Gastrocnemius medialis (tissue), 4 donors: Measurements from ENCODE around the gene SLC24A3.

ENCODE experiments used
- POLR2A ChIP-seq, 2 donors: fragments of 450-650 bp; IDR thresholded peaks; one replicate each; pipeline ENCODE4 v1.6.1; 2017; ENCODE audit warnings: antibody characterized with exemption in 2 of 2, mild to moderate bottlenecking in 2 of 2, moderate library complexity in 2 of 2
- TF ChIP-seq, protein P1 (sequence below), 5 experiments: fragments of 450-650 bp in 3 of 5; fragments of 200-600 bp in 2 of 5; sonication (generic) in 2 of 5; IDR thresholded peaks in 4 of 5; conservative IDR thresholded peaks in 1 of 5; 1 replicate in 4 of 5; 2 replicates in 1 of 5; pipeline ENCODE4 v1.5.1; 2016 to 2019; ENCODE audit warnings: antibody characterized with exemption in 5 of 5, mild to moderate bottlenecking in 3 of 5, moderate library complexity in 3 of 5

GRCh38 chr20:19524691-19525090, 312.2 kb downstream of the SLC24A3 start:
- TF ChIP-seq, protein P1, sequence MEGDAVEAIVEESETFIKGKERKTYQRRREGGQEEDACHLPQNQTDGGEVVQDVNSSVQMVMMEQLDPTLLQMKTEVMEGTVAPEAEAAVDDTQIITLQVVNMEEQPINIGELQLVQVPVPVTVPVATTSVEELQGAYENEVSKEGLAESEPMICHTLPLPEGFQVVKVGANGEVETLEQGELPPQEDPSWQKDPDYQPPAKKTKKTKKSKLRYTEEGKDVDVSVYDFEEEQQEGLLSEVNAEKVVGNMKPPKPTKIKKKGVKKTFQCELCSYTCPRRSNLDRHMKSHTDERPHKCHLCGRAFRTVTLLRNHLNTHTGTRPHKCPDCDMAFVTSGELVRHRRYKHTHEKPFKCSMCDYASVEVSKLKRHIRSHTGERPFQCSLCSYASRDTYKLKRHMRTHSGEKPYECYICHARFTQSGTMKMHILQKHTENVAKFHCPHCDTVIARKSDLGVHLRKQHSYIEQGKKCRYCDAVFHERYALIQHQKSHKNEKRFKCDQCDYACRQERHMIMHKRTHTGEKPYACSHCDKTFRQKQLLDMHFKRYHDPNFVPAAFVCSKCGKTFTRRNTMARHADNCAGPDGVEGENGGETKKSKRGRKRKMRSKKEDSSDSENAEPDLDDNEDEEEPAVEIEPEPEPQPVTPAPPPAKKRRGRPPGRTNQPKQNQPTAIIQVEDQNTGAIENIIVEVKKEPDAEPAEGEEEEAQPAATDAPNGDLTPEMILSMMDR (IDR thresholded peaks at IDR 0.05 in 4 of 5, conservative IDR thresholded peaks at IDR 0.05 in 1 of 5): no peak
- TF ChIP-seq POLR2A (IDR thresholded peaks at IDR 0.05): no peak
